GM18511 (cell line): ENCODE data around the gene ZCCHC13.
A peak's percentile ranks its signal among the peaks of the same experiment; 100 is the strongest.
"Not testable (repeated sequence)": the region's sequence is repeated elsewhere in the genome, so short reads cannot be mapped to it uniquely, and the experiment has no call there.

Experiments used
- ATAC-seq: cut with Tn5 transposase; IDR thresholded peaks from one replicate; pipeline ENCODE4 v1.9.1; 2021; ENCODE audit warnings: mild to moderate bottlenecking, moderate library complexity; ENCODE audit not compliant: unreplicated experiment

The ZCCHC13 gene

DNA sequence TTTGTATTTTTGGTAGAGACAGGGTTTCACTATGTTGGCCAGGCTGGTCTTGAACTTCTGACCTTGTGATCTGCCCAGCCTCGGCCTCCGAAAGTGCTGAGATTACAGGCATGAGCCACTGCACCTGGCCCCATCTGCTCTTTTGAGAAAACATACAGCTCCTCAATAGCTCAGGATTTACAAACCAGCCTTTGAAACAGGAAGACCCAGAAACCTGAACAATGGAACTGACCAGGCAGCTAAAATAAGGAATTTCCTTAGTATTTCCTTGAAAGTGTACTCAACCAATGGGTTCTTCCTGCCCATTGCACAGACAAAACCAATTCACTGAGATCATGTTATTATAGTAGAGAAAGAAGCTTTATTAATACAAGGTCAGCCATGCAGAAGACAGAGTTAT is 15.3 kb downstream of the ZCCHC13 start:
- ATAC-seq: not testable (repeated sequence)

DNA sequence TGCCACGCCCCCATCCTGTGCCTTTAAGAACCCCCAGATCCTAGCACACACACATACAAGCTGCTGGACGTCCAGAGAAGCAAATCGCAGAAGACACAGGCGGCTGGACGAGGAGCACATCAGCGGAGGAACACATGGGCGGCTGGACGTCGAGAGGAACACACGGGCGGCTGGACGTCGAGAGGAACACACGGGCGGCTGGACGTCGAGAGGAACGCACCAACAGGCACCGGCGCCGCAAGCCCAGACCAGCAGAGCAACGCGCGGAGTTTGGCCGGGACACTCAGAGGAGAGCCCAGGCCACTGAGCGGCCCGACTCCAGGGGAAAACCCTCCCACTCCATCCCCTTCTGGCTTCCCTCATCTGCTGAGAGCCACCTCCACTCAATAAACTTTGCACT is 17.2 kb downstream of the ZCCHC13 start:
- ATAC-seq: no peak

DNA sequence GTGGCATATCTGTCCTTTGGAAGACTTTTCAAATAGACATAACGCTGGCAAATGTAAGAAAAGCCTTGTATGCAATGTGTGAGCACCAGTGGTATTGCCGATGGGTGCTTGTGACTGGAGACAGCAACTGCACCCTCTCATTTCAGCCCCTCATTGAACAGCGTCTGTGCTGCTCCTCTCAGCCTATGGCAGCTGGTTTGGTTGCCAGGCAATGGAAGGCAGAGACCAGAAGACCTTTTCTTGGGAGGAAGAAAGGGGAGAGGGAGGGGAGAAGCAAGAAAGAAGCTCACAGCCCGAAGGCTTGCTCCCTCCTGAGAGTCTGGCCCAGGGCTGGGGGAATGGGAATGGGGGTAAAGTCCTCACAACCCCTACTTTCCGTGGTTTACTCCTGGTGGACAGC is 20.2 kb downstream of the ZCCHC13 start:
- ATAC-seq: no peak

DNA sequence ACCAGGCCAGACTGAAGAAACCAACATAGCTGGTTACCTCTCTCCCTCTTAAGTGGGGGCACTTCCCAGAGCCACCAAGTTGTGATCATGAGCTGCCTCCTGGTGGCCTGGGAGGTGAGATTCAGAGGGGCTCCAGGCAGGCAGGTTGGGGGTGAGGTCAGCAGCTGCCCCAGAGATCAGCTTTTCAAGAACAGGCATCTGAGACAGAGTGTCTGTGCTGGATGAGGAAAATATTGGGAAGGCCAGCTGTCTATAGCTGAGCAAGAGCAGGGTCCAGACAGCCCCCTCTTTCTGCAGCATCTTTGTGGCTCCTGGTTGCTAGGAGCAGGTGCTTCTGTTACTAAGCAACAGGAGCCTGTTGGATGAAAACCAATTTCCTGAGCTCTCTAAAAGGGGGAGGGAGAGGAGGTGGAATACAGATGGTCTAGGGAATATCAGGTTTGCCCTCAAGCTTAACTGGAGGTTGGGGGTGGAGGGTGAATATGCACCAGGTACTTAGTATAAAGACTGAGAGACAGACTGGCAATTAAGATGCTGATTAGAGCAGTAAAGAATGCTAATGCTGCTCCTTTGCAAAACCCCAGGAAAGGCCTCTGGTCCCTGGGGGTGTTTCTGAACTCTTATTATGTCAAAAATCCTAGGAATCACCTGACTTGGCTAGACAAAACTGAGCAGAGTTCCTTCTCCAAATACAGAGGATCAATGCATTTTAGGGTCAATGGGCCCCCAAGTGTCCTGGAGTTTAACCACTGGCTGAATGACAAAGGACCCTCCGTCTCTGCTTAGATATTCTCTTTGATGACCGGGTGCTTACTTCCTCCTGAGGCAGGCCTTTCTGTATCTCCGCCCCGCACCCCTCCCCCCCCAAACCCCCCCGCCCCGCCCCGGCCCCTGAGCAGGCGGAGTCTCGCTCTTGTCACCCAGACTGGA is 21.4 kb downstream of the ZCCHC13 start:
- no peak for ATAC-seq

GRCh38 chrX:74338852-74339251 is 34.9 kb downstream of the ZCCHC13 start:
- no peak for ATAC-seq

GRCh38 chrX:74340051-74340450 is 36.1 kb downstream of the ZCCHC13 start:
- no peak for ATAC-seq

- not testable (repeated sequence) for ATAC-seq
Measured at GRCh38 chrX:74342211-74342610, 38.2 kb downstream of the ZCCHC13 start.

- peak; percentile 90 for ATAC-seq
Measured at GRCh38 chrX:74343343-74344279, 39.6 kb downstream of the ZCCHC13 start.

DNA sequence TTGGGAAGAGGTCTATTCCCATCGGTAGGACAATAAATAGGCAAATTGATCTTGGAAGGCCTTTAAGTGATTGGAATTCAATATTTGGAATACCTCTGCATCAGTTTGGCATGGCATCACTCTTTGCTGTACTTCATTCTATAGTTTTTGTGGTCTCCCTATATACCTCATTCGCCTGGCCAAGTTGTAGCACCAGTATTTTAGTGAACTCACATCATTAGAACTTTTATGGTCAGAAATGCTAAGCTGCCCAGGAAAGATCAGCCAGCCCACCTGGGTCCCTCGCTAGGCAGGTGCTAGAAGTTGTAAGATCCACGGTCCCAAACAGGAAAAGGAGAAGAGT is 40.3 kb downstream of the ZCCHC13 start:
- peak; percentile 25 for ATAC-seq

DNA sequence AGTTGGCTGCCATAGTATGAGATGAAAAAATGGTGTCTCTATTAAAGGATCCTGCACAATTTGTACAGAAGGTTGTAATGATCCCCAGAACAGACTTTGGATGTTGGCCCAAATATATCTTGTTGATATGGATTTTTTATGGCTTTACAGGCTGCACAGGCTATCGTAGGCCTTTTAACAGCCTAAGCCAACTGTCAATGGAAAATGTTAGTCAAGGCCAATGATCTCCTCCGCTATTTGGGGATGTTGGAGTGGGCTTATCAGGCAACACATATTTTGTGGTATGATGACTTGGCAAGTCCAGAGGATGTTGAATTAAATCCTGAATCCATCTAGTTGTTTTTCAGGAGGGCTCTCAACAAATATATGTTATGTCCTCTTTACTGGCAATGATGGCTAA is 42.1 kb downstream of the ZCCHC13 start:
- no peak for ATAC-seq

DNA sequence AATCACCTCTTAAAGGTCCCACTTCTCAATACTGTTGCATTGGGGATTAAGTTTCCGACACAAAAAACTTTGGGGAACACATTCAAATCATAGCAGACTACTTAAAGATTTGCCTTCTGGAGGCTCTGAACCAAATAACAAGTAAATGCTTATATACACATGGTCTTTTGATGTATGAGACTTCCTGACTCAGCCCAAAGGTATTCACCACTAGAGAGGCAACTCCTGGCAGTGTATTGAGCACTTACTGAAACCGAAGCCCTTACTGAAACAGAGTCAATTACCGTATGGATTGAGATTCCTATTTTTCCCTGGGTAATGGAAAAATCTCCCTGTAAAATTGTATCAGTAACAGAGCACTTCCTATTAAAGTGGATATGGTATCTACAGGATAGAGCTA is 45.4 kb downstream of the ZCCHC13 start:
- no peak for ATAC-seq

DNA sequence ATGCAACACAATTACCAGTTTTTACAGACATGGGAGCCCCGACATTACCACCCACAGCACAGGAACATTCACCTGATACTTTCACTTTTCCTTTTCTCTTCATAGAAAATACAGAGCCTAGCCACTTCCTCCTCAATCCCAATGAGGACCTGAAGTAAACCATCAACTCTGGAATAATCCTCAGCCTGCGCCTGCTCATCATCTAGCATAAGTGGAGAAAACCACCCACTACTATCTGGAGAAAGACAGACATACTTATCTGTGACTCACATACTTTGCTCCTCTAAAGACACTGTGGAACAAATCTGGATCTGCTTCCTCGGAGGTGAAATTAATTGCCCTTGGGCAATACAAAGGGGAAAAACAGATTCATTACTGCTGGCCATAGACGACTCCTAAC is 47.8 kb downstream of the ZCCHC13 start:
- ATAC-seq: no peak

DNA sequence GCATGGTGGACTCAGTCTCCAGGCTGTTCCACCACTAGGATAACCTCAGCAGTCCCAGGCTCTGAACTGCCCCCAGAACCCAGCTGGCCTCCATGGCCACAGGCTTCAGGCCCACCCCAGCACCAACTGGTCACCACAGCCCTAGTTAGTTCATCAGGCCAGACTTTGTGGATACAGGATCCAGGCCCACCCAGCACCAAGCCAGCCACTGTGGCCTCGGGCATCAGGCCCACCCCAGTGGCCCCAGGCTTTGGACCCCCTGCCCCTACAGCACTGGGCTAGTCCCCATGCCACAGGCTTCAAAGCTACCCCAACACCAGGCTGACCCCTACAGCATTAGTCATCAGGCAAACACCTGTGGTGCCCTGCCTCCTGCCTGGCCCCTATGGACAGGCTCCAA is 50.0 kb downstream of the ZCCHC13 start:
- no peak for ATAC-seq
